ENCODE results near the gene ASTN1.
A peak's percentile ranks its signal among the peaks of the same experiment; 100 is the strongest.

Gene ASTN1

DNA sequence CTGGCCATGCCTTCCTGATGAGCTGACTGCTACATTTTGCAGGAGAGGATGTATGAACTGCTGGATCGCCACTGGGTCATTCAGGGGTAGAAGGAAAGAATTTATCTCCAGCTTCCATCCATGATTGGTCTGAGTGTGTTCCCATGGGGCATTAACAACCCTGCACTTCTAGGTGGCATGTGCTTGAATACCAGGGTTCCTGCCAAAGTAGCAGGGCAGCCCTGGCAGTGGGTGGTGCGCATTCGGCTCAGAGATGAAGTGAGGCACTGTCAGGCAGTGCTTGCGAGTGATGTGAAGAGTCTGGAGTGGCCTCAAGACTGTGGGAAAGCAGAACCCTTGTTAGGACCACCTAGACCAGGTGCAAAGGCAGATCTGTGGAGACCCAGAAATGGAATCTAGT is 294.9 kb downstream of the ASTN1 start:
- DNase-seq: no peak

DNA sequence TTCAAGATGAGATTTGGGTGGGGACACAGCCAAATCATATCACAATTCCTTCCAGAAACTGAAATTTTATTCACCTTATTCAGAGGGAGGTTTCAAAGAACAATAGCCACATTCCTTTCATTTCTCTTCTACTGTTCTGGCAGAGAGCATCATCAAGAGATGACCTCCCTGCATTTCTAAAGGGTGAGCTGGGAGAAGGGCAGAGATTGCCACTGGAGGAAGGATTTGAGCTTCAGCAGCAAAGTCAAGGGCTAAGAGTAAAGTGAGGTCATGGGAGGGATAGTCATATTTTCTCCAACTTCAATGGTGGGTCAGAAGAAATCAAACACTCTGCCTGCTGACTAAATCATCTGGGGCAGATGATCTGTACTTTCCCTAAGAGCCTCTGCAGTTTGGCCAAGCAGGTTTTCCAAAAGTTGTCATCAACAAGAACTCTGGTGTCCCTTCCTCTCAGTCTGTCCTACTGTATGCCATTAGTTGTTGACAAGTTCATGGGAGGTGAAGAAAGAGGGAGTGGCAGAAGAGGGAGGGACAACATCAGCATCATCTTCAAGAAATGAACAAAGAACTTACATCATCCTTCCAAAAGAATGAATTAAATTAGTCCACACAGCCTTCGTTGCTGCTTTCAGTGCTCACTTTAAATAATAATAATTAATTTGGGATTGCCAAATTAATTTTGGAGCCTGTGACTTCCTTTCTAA is 298.3 kb downstream of the ASTN1 start:
- no peak for DNase-seq

DNA sequence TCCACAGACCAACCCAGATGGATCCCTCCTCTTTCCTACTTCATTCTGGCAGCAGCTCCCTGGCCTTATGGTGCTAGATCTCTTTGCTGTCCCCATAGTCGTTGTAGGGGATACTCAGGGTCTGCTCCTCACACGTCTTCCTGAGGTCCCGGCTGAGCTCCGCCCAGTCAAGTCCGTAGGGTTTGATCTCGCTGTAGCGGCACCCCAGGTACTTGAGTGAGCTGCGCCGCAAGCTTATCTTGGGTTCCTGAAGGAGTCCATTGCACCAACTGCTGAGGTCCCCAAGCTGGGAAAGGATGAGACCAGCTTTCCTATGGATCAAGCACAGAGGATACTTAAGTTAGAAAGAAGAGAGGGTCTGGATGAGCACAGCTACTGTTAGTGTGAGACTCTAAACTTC is 300.3 kb downstream of the ASTN1 start:
- DNase-seq: no peak

DNA sequence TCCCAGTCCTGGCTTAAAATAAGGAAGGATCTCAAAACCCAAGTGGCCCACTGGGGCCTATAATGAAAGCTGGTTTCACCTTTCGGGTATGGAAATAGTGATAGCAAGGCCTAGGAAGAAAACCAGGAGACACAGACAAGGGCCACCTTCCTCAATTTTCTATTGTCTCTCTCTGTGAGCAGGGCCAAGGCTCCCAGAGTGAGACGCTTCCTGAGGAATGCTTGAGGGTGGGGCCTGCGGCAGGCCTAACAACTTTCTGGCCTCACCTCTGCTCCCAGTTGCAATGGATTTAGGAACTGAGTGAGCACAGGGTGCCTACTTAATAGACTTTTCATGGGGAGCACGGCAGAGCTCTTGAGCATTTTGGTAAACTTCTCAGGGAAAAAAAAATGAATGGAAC is 300.9 kb downstream of the ASTN1 start:
- no peak for DNase-seq

DNA sequence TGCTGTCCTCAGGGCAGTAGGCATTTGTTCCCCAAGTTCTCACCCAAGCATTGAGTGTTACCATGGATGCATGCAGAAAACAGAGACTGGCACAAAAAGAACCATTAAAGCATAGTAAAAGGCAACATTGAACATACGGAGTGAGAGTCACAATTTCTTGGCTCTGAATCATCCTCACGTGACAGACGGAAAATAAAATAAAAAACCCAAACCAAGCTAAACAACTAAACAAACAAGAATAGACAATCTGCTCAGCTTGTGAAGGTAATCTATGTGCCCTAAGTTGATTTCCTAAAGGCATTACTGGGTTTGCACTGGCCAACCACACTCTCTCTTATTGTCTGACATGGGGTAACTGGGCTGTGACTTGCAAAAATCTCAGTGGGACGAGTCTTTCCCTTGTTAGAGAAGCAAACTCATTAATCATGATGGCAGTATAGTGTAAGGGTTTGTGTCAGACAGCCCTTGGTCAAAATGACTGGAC is 306.0 kb downstream of the ASTN1 start:
- no peak for DNase-seq

DNA sequence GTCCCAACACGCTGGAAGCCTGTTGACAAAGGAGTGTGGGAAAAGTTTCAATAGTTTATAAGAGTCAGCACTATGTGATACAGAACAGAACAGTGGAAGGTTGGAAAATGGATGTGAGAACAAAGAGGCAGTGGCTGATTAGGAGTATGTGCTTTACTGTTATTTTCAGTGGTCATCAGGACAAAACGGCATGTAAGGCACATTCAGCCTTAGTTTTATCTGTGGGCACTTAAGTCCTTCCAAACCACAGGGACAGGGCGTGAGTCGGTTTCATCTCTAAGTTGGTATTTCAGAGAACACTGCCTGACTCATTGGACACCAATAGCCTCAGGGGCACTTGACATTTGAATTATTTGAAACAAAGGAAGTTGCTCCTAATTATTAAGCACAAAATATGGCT is 306.9 kb downstream of the ASTN1 start:
- no peak for DNase-seq

DNA sequence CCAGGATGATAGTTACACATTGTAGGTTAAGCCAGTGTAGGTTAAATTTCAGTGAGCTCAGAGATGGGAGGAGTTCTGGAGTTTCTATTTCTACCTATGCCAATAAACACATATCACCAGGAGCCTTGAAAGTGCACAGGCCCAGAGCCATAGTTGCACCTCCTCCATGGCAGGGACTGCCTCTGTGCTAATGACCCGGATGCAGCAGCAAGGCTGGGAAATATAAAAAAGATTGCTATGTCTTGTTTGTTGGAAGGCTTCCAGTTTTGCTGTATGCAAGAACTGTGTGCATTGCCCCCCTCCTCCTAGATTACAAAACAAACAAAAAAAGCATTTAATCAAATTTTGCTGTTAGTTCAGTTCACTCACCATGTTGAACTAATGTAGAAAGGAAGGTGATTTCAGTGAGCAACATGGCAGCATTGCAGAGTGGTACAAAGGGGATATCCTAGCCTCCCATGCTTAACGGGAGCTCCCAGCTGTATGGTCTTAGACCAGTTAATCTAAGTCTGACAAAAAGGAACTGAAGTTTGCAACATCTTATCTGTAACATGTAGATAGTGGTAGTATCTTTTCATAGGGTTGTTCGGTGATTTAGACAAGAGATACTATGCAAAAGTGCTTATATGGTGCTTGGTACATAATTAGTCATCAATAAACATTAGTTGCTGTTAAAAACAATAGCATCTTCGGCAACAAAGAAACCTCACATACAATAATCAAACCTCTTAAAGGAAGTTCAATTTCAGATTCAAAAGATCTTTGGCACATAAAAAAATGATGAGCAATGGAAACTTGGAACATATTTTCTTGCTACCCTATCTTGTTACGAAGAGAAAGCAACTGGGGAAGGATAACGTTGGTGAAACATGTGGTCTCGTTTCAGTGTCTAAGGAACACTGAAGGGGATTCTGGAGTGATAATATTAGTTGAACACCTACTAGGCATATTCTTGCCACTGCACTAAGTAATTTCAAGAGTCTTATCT is 309.5 kb downstream of the ASTN1 start:
- no peak for DNase-seq

DNA sequence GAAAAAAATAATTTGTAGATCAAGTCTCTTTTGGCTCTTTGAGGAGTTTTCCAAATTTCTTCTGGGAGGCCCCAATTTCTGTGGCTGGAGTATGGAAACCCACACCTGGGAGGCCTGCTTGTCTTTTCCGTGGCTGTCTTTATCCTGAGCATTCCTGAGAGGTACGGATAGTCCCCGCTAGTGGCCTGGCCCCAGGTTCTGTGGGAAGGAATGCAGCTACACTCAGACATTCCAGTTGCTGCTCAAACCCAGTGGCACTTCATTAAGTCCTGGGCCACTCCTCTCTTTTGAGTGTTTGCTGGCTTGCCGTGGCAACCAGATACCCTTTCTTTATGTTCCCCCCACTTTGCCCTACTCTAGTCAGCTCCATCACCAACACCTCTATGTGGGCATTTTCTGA is 310.4 kb downstream of the ASTN1 start:
- no peak for DNase-seq

DNA sequence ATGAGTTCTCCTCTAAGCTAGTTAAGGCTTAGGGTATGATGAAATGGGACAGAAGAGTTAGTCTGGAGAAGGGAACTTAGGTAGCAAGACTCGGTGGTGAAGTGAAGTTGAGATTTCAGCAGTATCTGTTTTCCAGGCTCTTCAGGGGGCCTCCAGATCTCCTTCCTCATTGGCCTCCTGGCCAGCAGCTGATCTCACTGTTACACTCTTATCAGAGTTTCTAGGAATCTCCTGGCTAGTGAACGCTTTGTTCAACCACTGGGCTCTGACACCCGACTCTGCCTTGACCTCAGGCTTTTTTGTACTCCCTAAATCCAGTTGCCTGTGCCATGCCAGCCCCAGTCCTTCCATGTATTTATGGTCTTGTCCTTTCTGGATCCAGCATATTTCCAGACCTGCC is 311.0 kb downstream of the ASTN1 start:
- no peak for DNase-seq

DNA sequence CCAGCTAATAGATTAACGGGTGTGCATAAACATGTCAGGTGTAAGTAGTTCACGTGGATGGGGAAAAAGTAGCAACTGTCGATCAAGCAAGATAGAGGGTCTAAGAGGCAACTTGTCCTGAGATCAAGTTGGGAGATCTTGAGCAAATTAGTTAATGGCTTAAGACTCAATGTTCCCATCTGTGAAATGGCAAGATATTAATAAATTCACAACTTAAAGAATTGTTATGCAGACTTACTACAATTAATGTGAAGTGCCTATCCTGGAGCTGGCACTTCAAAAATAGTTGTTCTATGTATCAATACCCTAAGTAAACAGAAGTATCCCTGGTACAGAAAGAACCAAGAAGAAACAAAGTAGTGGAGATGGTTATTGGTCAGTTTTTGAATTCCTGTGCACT is 312.4 kb downstream of the ASTN1 start:
- DNase-seq: no peak

DNA sequence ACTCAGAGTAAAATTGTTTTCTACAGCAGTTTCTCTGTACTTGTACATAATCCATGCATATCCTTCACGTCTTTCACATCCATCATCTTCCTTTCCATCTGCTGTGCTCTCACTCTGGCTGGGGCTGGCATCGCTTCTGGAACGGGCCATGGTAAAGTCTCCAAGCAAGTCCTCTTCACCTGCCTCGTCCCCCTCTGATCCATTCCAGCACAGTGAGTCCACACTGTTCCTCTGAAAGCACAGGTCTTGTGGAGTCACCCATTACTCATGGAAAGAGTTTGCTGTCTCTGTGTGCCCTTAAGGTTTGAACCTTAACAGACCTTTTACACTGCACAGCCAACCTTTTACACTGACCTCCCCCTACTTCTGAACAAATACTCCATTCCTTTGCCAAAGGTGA is 313.6 kb downstream of the ASTN1 start:
- no peak for DNase-seq

DNA sequence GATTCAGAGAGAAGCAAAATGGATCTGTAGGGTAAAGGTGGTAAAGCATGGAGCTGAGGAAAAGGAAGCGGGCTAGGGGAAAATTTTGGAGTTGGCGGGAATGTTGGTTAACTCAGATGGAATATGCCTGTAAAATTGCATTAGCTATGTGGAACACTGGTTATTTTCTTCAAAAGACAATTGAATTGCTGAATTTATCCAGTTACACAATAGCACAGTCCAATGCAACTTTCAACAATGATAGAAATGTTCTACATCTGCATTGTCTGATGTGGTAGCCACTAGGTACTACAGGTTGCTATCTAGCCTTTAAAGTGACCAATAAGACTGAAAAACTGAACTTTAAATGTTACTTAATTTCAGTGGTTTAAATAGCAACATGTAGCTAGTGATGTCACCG is 315.2 kb downstream of the ASTN1 start:
- no peak for DNase-seq

DNA sequence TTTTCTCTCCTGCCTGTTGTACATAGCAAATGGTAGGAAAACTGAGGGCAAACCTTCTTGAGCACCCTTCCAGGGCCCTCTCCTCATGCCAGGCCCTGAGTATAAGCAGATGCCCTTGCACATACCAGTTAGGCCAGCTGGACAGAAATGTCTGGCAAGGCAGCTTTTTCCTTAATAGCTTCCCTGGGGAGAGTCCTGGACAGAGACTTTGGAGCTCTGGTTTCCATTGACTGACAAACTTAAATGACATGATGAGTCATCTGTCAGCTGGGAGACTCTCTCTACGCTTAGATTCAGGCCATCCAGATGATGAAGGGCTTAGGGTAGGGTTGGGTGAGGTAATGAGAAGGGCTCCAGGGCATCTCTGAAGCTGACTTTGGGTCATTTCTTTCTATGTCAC is 317.5 kb downstream of the ASTN1 start:
- no peak for DNase-seq

DNA sequence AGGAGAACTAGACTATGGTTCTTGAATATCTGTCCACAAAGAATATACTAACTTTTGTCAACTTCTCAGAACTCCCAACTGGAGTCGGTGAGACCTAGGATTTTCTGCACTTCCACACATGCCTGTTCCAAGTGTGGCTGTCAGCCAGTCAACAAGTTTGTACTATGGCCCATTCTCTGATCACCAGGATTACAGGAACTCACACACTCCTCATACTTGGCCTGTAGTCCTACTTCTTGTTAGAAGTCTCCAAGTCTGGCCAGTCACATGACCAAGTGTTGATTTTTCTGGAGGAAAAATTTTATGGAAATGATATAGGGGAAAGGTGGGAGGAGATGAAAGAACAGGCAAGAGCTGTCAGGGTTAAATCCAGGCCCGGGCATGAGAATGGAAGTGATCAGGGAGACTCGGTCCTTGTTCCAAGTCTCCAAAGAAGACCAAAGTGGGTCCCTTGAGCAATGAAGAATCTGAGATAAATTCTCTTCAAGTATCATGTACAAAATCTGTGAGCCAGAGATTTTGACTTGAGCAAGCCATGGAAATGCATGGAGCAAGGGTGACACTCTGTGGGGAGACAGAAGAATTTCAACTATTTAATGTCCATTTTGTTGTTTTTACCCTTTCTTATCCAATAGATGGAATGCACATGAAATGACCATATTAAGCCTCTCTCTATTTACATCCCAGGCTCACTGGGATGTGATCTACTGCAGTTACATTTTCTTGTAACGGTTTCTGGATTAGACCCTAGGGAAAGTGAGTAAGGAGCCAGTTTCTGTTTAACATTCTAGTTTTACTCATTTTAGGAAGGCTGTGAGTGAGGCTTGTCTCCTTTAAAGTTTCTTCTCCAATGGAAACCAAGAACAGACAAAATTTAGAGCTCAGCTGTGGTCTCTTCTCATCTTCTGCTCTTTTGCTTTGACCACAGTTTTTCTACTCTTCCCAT is 320.9 kb downstream of the ASTN1 start:
- peak; percentile 26 for DNase-seq

DNA sequence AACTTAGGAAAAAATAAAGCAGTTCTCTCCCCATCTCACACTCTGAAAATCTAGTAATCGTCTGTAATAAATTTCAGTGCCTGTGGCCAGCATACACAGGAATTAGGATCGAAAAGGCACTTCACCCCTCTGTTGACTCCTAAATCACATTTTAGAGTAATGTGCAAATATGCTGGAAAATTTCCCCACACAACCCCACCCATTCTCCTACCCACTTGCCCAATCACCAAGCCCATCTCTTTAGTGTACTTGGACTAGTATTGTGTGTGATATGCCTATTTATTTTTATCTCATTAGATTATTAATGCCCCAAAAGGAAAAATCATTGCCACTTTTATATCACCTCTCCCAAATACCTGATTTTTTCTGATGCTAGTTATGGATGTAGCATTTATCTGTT is 323.3 kb downstream of the ASTN1 start:
- DNase-seq: no peak

DNA sequence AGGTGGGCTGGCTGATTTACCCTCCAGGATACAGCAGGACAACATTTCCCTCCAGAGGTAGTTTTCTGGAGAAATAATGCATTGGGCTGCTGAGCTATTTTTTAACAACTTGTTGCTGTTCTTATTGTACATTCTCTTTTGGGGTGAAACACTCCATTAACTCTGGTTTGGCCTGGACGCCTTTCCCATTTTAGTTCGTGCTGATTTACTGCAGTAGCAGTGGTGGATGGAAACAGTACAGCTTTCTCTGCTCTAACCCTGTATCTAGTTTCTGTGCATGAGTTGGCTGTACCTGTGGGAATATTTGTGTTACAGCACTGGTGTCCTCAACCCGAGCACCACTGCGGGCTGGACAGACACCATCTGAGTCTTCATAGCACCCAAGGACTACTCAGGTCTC is 325.3 kb downstream of the ASTN1 start:
- no peak for DNase-seq

DNA sequence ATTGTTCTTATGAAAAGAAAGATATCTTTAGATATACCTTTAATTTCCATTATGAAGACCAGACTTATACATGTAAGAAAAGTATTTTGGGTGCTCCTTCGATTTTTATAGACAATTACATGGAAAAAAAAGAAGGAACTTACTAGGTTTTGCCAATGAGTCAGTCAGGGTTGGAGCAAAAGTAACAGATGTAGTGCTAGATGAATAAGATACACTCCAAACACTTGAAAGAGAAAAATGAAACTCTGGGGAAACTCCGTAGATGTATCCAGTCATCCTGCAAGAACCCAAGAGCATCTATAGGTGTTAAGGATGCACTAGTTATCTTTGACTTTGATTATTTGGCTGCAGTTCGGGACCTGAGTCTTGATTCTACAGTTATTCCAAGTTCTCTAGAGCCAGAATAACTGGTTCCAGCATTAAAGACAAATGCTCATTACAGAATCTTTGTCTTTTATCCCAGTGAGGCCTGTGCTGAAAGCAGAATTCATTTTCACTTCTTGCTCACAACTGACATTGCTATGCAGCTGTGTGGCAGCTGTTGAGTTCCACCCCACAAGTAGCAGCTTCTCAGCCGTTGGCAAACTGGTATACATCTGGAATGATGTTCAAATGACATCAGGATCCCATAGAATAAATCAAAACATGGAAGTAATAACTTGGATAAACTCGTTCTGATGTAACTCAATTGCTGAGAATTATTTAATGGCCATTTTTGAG is 326.1 kb downstream of the ASTN1 start:
- no peak for DNase-seq

DNA sequence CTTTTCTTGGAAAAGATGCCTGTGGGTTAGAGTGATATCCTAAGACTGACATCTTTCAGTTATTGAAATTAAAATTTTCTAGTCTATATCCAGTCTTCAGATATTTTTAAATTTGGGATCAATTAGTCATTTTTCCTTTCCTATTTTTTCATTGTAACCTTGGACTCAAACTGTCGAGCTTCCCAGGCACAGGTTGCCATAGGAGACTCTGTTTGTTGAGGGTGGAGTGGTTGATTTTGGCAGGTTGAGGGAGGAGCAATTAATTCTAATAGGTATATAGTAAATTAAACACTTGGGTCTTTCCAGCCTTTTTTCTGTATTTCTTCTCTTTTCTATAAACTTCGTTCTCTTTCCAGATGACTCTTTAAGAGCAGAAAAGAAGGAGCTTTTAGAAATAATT is 326.8 kb downstream of the ASTN1 start:
- DNase-seq: no peak

DNA sequence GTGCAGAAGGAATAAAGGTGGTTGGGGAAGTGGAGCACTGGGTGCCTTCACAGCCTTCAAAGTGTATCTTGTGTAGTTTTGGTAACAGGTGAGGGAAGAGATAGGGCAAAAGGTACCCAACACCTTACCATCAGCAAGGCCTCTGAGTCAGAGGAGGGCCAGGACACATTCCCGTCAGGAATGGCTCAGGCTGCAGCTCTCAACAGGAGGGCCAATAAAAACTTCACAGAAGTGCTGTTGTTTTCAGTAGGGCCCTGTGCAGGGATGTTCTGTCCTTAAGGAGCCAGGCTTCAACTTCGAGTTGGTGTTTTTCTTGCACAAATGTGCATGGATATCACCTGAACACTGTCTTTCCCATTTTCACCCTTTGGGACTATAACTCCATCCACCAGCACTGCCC is 333.4 kb downstream of the ASTN1 start:
- DNase-seq: no peak

DNA sequence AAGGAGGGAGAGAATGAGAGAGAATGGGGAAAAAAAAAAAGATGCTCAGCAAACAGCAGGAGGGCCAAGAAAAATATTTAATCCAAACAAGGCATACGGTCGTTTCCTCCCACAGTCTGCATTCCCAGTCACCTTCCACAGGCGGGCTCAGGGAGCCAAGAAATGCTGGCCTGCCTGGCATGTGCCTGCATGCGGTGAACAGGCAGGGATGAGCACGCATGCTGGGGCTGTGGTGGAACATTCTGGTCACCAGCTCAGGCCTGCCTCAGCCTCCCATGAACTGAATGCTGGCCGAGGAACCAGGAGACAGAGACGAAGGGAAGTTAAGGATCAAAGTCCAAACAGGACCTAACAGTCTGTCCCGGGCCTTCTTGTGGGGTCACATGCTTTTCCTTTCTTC is 335.3 kb downstream of the ASTN1 start:
- no peak for DNase-seq

DNA sequence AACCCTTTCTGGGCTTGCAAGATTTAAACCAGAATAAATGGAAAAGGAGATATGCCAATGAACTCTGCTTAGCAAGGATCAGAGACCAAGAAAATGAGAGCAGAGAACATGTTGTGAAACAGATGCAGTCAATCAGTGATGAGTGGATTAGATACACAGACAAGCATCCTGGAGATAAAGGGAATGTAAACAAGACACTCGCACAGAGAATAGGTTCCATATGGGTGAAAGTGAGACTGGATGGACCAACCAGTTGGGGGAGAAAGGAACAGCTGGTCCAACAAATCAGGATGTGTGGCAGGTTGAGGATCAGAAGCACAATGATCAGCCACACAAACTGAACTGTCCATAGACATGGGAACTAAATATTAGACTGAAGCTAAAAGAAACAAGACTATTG is 338.2 kb downstream of the ASTN1 start:
- DNase-seq: no peak

DNA sequence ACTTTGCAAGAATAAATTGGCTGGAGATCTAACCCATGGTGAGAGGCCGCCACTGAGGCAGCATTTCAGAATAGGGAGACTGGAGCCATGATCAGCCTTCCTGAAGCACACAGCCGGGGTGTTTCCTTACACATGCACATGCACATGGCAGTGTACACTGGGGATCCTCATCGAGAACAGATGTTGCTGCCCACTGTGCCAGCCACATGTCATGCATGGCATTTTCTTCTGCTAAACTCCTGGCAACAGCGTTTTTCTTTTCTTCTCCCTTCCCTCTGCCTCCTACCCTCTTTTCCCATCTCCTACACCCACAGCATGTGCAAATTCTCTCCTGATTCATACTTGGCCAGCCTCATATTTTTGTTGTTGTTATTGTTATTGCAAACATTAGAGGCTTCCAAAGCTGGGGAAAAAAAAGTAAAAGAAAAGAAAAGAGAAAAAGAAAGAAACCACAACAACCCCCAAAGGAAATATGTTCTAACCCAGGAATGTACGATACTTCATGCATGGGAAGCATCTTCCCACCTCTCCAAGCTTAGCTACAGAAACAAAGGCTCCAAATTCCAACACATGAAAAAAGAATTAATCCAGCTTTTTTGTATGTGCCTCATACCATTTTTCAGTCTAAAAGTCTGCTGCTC is 344.0 kb downstream of the ASTN1 start:
- DNase-seq: no peak
